Keratinocyte (primary cell): ENCODE results near the gene MST1. TPM values are rescaled to one million over a fixed set of nuclear protein-coding genes. Genes with fewer than 3 reads are reported as not detected.

Experiments
- DNase-seq: peaks from one replicate; pipeline ENCODE4 v3.0.0-alpha.2; 2011; ENCODE audit warnings: low read depth, missing footprints, low spot score
- FAIRE-seq: peaks from 2 replicates; lab custom pipeline; 2011; peaks lifted over from hg19 to GRCh38; lab: Jason Lieb, UNC
- H2AFZ ChIP-seq: 2 replicates; pipeline ENCODE4 v1.6.0; 2012; ENCODE audit warnings: low read length, control low read depth, inconsistent platforms; ENCODE audit not compliant: control insufficient read depth
- H3K27ac ChIP-seq: 2 replicates; pipeline ENCODE4 v1.5.1; 2011; ENCODE audit warnings: low read length; ENCODE audit not compliant: control insufficient read depth, insufficient read depth
- H3K27me3 ChIP-seq: 3 replicates; pipeline ENCODE4 v1.6.0; 2011; ENCODE audit warnings: low read length; ENCODE audit not compliant: control insufficient read depth, insufficient read depth; ENCODE audit errors: extremely low read depth
- H3K36me3 ChIP-seq, 2 experiments: 2 replicates in 1 of 2; 3 replicates in 1 of 2; pipeline ENCODE4 v1.5.1; 2011; ENCODE audit warnings: low read length in 2 of 2, mild to moderate bottlenecking in 1 of 2; ENCODE audit not compliant: control insufficient read depth in 2 of 2, insufficient read depth in 2 of 2; ENCODE audit errors: extremely low read depth in 1 of 2
- H3K4me1 ChIP-seq: 3 replicates; pipeline ENCODE4 v1.5.1; 2011; ENCODE audit warnings: low read length; ENCODE audit not compliant: control insufficient read depth, insufficient read depth; ENCODE audit errors: extremely low read depth
- H3K4me2 ChIP-seq: 3 replicates; pipeline ENCODE4 v1.6.0; 2011; ENCODE audit warnings: low read depth, low read length; ENCODE audit not compliant: control insufficient read depth, insufficient read depth; ENCODE audit errors: extremely low read depth
- H3K4me3 ChIP-seq, 3 experiments: fragments of 200-600 bp in 1 of 3; sonication (generic) in 1 of 3; 2 replicates in 2 of 3; 3 replicates in 1 of 3; pipeline ENCODE4 v1.5.1; 2011 to 2016; ENCODE audit warnings: low read length in 3 of 3, mild to moderate bottlenecking in 3 of 3, control low read depth in 2 of 3, inconsistent platforms in 1 of 3, low read depth in 1 of 3, mixed read lengths in 1 of 3, mixed run types in 1 of 3, moderate library complexity in 1 of 3; ENCODE audit not compliant: control insufficient read depth in 2 of 3, insufficient read depth in 2 of 3; ENCODE audit errors: extremely low read depth in 1 of 3
- H3K79me2 ChIP-seq: 2 replicates; pipeline ENCODE4 v1.6.0; 2012; ENCODE audit warnings: low read length; ENCODE audit not compliant: control insufficient read depth, insufficient read depth
- H3K9ac ChIP-seq: 3 replicates; pipeline ENCODE4 v1.6.0; 2011; ENCODE audit warnings: low read length; ENCODE audit not compliant: control insufficient read depth, insufficient read depth; ENCODE audit errors: extremely low read depth
- H3K9me1 ChIP-seq: 3 replicates; pipeline ENCODE4 v1.6.0; 2011; ENCODE audit warnings: low read length; ENCODE audit not compliant: control insufficient read depth, insufficient read depth; ENCODE audit errors: extremely low read depth
- H3K9me3 ChIP-seq: 2 replicates; pipeline ENCODE4 v1.5.1; 2012; ENCODE audit warnings: low read depth, low read length; ENCODE audit not compliant: control insufficient read depth
- H4K20me1 ChIP-seq: 3 replicates; pipeline ENCODE4 v1.6.0; 2011; ENCODE audit warnings: low read length; ENCODE audit not compliant: control insufficient read depth, insufficient read depth; ENCODE audit errors: extremely low read depth
- EZH2 ChIP-seq: IDR thresholded peaks from one replicate; pipeline ENCODE4 v1.6.1; 2012; ENCODE audit warnings: inconsistent platforms, mild to moderate bottlenecking, low read length, moderate library complexity
- dilution Hi-C: fragments of 300-500 bp; cut with MboI; formaldehyde crosslinking; loops from one replicate; pipeline ENCODE4 v1.7.0; 2020; ENCODE audit warnings: low sequenced_read_pairs; ENCODE audit not compliant: extremely low pct_ligation_motif_present
- polyA plus RNA-seq, 5 experiments: library from polyadenylated mRNA; depleted of rRNA in 3 of 5; stranded (reverse) in 3 of 5; stranded (forward) in 1 of 5; unstranded in 1 of 5; fragments of >200 nt; gene quantifications; 1 replicate in 1 of 5; 2 replicates in 3 of 5; 3 replicates in 1 of 5; pipeline versions ENCODE4 v1.2.1 to v1.2.3, GENCODE V29; 2011 to 2012; ENCODE audit warnings: missing spikeins in 2 of 5, low read depth in 1 of 5, low replicate concordance in 1 of 5
- TF ChIP-seq, protein P1 (sequence below), 3 experiments: IDR thresholded peaks in 1 of 3; conservative IDR thresholded peaks in 1 of 3; optimal IDR thresholded peaks in 1 of 3; 2 replicates in 2 of 3; 3 replicates in 1 of 3; pipeline versions ENCODE3 to v1.5.1; 2011; ENCODE audit warnings: low read length in 3 of 3, mild to moderate bottlenecking in 3 of 3, moderate library complexity in 2 of 3, control low read depth in 1 of 3, inconsistent platforms in 1 of 3; ENCODE audit not compliant: insufficient read depth in 2 of 3; ENCODE audit errors: extremely low read depth in 1 of 3

MST1 gene
- polyA plus RNA-seq, 1 donor (not counting 4 experiments of a cell fraction or from before 2014, with no cell fraction given) = 5.2 TPM

DNA sequence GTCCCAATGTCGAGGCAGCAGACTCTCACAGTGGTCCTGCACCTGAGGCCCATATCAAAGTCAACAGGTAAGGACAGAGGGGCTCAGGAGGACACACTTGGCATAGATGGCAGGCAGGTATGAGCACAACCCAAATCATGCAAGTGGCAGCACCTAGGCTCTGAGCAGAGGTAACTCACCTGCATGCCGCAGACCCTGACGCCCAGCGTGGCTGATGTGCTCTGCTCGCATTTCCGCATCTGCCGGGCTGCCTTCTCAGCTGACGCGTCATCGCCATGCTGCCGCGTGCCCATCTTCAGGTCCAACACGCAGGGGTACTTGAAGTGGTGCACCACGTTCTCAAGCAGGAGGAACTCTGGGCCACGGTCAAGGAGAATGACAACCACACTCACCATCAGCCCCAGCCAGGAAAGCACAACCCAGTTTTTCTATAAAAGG, 38.7 kb upstream of the MST1 start:
- Histone ChIP-seq H3K9me1 (no peaks in the 10 kb centered on the region), H3K27me3 (no peaks in the 10 kb centered on the region), H4K20me1 (no peaks in the 10 kb centered on the region), H3K4me1 (peaks cover 5% of the 10 kb centered on the region), H3K36me3 (peaks cover 13 to 16% of the 10 kb centered on the region in 2 experiments), H3K27ac (no peak overlapping the region), H3K9me3 (no peaks in the 10 kb centered on the region), H2AFZ (no peak overlapping the region), H3K4me2 (no peak overlapping the region), H3K79me2 (peaks cover 8% of the 10 kb centered on the region), H3K4me3 (no peak overlapping the region), H3K9ac (no peak overlapping the region)
- dilution Hi-C loops = loop anchor here (25.0 kb wide), 1 partner anchor 134 kb away; the partner anchor contains the start of genes CAMKV and TRAIP
- FAIRE-seq (no peak), DNase-seq (no peak)
- TF ChIP-seq EZH2 = no peak
- TF ChIP-seq, protein P1, sequence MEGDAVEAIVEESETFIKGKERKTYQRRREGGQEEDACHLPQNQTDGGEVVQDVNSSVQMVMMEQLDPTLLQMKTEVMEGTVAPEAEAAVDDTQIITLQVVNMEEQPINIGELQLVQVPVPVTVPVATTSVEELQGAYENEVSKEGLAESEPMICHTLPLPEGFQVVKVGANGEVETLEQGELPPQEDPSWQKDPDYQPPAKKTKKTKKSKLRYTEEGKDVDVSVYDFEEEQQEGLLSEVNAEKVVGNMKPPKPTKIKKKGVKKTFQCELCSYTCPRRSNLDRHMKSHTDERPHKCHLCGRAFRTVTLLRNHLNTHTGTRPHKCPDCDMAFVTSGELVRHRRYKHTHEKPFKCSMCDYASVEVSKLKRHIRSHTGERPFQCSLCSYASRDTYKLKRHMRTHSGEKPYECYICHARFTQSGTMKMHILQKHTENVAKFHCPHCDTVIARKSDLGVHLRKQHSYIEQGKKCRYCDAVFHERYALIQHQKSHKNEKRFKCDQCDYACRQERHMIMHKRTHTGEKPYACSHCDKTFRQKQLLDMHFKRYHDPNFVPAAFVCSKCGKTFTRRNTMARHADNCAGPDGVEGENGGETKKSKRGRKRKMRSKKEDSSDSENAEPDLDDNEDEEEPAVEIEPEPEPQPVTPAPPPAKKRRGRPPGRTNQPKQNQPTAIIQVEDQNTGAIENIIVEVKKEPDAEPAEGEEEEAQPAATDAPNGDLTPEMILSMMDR (optimal IDR thresholded peaks at IDR 0.05 in 1 of 3, IDR thresholded peaks at IDR 0.05 in 1 of 3, conservative IDR thresholded peaks at IDR 0.05 in 1 of 3; ENCODE audit: extremely low read depth in 1 of 3, insufficient read depth in 2 of 3, low read length in 3 of 3) = no peak

DNA sequence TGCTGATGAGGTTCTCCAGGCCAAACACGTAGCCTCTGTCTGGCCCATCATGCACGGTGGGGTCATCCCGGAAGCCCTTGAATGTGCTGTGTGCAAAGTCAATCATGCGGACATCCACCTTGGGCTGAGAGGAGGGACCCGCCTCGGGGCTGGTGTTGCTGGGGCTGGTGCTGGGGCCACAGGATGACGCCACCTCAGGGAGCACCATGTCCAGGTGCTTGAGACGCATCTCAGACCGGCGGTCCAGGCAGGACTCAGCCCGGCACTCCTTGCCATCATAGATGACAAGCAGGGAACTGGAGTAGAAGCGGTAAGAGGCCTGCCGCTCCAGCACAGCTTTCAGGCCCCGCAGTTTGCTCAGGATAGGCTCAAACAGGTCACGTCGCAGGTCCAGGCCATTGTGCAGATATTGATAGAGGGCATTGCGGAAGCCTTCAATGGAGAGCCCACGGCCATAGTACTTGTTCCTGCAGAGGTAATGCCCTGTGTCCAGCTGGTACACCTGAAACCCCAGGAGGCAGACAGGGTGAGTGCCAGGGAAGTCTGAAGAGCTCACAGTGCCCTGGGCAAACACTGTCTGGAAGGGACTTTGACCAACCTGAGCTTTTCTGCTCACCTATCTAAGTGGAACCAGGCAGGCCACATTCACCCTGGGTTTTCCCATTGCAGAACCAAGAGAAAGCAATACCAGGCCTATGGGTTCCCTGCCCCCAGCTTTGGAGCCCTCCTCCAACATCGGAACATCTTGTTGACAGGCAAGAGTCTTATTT, 38.1 kb upstream of the MST1 start:
- no peak overlapping the region for H3K4me3 ChIP-seq
- FAIRE-seq = no peak
- peaks cover 14% of the 10 kb centered on the region for H3K79me2 ChIP-seq
- H3K36me3 ChIP-seq = peaks cover 12 to 19% of the 10 kb centered on the region in 2 experiments
- H3K4me2 ChIP-seq = no peak overlapping the region
- no peak overlapping the region for H3K9ac ChIP-seq
- dilution Hi-C loops = loop anchor here (25.0 kb wide), 1 partner anchor 135 kb away; the partner anchor contains the start of genes CAMKV and TRAIP
- H3K9me1 ChIP-seq = no peaks in the 10 kb centered on the region
- peaks cover 11% of the 10 kb centered on the region for H3K4me1 ChIP-seq
- H3K27ac ChIP-seq = no peak overlapping the region
- H2AFZ ChIP-seq = no peak overlapping the region
- H3K9me3 ChIP-seq = no peaks in the 10 kb centered on the region
- H4K20me1 ChIP-seq = no peaks in the 10 kb centered on the region
- TF ChIP-seq EZH2 = no peak
- TF ChIP-seq, protein P1 (optimal IDR thresholded peaks at IDR 0.05 in 1 of 3, IDR thresholded peaks at IDR 0.05 in 1 of 3, conservative IDR thresholded peaks at IDR 0.05 in 1 of 3; ENCODE audit: extremely low read depth in 1 of 3, insufficient read depth in 2 of 3, low read length in 3 of 3) = no peak
- DNase-seq = no peak
- no peaks in the 10 kb centered on the region for H3K27me3 ChIP-seq
